SK-N-SH (cell line): ENCODE measurements around the gene RBM4. TPM values are rescaled to one million over a fixed set of nuclear protein-coding genes. Genes with fewer than 3 reads are reported as not detected.

ENCODE experiments used
- CTCF ChIA-PET: fragments of 300-600, 350-600 bp; formaldehyde crosslinking; extraction: SDS; loops from one replicate; lab custom pipeline; 2021; lab: Yijun Ruan, JAX
- POLR2A ChIA-PET: fragments of 350-600 bp; sonication (Branson Sonifier 250); formaldehyde crosslinking; extraction: SDS; loops from one replicate; lab custom pipeline; 2020; ENCODE audit warnings: antibody characterized with exemption, inconsistent platforms; lab: Yijun Ruan, JAX
- DNase-seq: peaks from one replicate; pipeline ENCODE4 v3.0.0; 2012
- H2AFZ ChIP-seq: fragments of 200-600 bp; sonication (generic); 2 replicates; pipeline ENCODE4 v1.8.1; 2016; ENCODE audit warnings: antibody characterized with exemption, mild to moderate bottlenecking, low read depth
- H3F3A ChIP-seq: fragments of 200-600 bp; sonication (generic); replicated peaks from 2 replicates; pipeline ENCODE3; 2016; ENCODE audit warnings: antibody characterized with exemption, mild to moderate bottlenecking; ENCODE audit not compliant: insufficient read depth
- H3K27ac ChIP-seq, 2 experiments: fragments of 200-500 bp in 1 of 2; fragments of 200-600 bp in 1 of 2; sonication (Bioruptor generic) in 1 of 2; sonication (generic), shearing (Covaris generic) in 1 of 2; 2 replicates each; pipeline versions ENCODE4 v1.5.1 to v1.6.1; 2014 to 2016; ENCODE audit warnings: low read depth in 2 of 2, inconsistent platforms in 1 of 2, low read length in 1 of 2, mild to moderate bottlenecking in 1 of 2, mixed read lengths in 1 of 2
- H3K27me3 ChIP-seq: fragments of 200-600 bp; sonication (generic), shearing (Covaris generic); 2 replicates; pipeline ENCODE4 v1.6.1; 2016; ENCODE audit warnings: mixed run types; ENCODE audit not compliant: insufficient read depth
- H3K36me3 ChIP-seq, 2 experiments: fragments of 200-500 bp in 1 of 2; fragments of 200-600 bp in 1 of 2; sonication (Bioruptor generic) in 1 of 2; sonication (generic) in 1 of 2; replicated peaks in 1 of 2; 2 replicates each; pipeline versions ENCODE3 to v1.5.1; 2014 to 2016; ENCODE audit warnings: low read length in 1 of 2, mild to moderate bottlenecking in 1 of 2; ENCODE audit not compliant: insufficient read depth in 2 of 2, control insufficient read depth in 1 of 2
- H3K4me1 ChIP-seq, 2 experiments: fragments of 200-500 bp in 1 of 2; fragments of 200-600 bp in 1 of 2; sonication (Bioruptor generic) in 1 of 2; sonication (generic), shearing (Covaris generic) in 1 of 2; 2 replicates each; pipeline versions ENCODE4 v1.5.1 to v1.6.1; 2014 to 2016; ENCODE audit warnings: low read depth in 1 of 2, low read length in 1 of 2, mixed run types in 1 of 2; ENCODE audit not compliant: insufficient read depth in 2 of 2, control insufficient read depth in 1 of 2
- H3K4me2 ChIP-seq: fragments of 200-600 bp; sonication (generic), shearing (Covaris generic); 2 replicates; pipeline ENCODE4 v1.6.1; 2017; ENCODE audit warnings: mixed run types
- H3K4me3 ChIP-seq, 2 experiments: fragments of 200-500 bp in 1 of 2; fragments of 200-600 bp in 1 of 2; sonication (Bioruptor generic) in 1 of 2; sonication (generic), shearing (Covaris generic) in 1 of 2; 2 replicates each; pipeline versions ENCODE4 v1.5.1 to v1.8.1; 2014 to 2016; ENCODE audit warnings: low read depth in 2 of 2, inconsistent platforms in 1 of 2, low read length in 1 of 2, mild to moderate bottlenecking in 1 of 2, mixed read lengths in 1 of 2, moderate library complexity in 1 of 2
- H3K79me2 ChIP-seq: fragments of 200-600 bp; sonication (generic); 2 replicates; pipeline ENCODE4 v1.8.1; 2017; ENCODE audit warnings: mild to moderate bottlenecking; ENCODE audit not compliant: insufficient read depth
- H3K9ac ChIP-seq: fragments of 200-600 bp; sonication (generic); 2 replicates; pipeline ENCODE4 v1.6.1; 2017; ENCODE audit warnings: mixed run types
- H3K9me2 ChIP-seq: fragments of 200-600 bp; sonication (generic); 2 replicates; pipeline ENCODE4 v1.6.1; 2017; ENCODE audit warnings: mixed run types
- H3K9me3 ChIP-seq: fragments of 200-600 bp; sonication (generic); 2 replicates; pipeline ENCODE4 v1.6.1; 2017; ENCODE audit warnings: mixed run types, mild to moderate bottlenecking, moderate library complexity
- H4K20me1 ChIP-seq: fragments of 200-600 bp; sonication (generic); 2 replicates; pipeline ENCODE4 v1.6.1; 2017; ENCODE audit warnings: mild to moderate bottlenecking, mixed run types; ENCODE audit not compliant: insufficient read depth
- FOSL2 ChIP-seq: IDR thresholded peaks from 2 replicates; pipeline ENCODE4 v1.4.0; 2012; ENCODE audit warnings: low read depth, mild to moderate bottlenecking, moderate library complexity, borderline replicate concordance
- FOXJ3 ChIP-seq: sonication (generic); formaldehyde crosslinking; IDR thresholded peaks from 2 replicates; pipeline ENCODE4 v1.5.1; 2020; ENCODE audit warnings: mild to moderate bottlenecking, missing genetic modification reagents
- GABPA ChIP-seq: IDR thresholded peaks from 2 replicates; pipeline ENCODE4 v1.4.0; 2012; ENCODE audit warnings: low read depth, mild to moderate bottlenecking
- JUND ChIP-seq: IDR thresholded peaks from 2 replicates; pipeline ENCODE4 v1.4.0; 2012
- MEF2A ChIP-seq: IDR thresholded peaks from 2 replicates; pipeline ENCODE4 v1.4.0; 2012; ENCODE audit warnings: low read depth, borderline replicate concordance
- MXI1 ChIP-seq: IDR thresholded peaks from 2 replicates; pipeline ENCODE4 v1.6.1; 2012; ENCODE audit warnings: mild to moderate bottlenecking, low read depth, low read length, improper control_type of control experiment
- NFIC ChIP-seq: IDR thresholded peaks from 2 replicates; pipeline ENCODE4 v1.4.0; 2012; ENCODE audit warnings: borderline replicate concordance
- NRF1 ChIP-seq: IDR thresholded peaks from 2 replicates; pipeline ENCODE4 v1.6.1; 2012; ENCODE audit warnings: low read depth, mild to moderate bottlenecking, low read length
- PBX3 ChIP-seq: IDR thresholded peaks from 2 replicates; pipeline ENCODE4; 2012
- RAD21 ChIP-seq: IDR thresholded peaks from 2 replicates; pipeline ENCODE4 v1.6.1; 2012; ENCODE audit warnings: mild to moderate bottlenecking, low read length
- RCOR1 ChIP-seq: fragments of 150-350 bp; IDR thresholded peaks from 2 replicates; pipeline ENCODE4 v1.6.1; 2017; ENCODE audit warnings: antibody characterized with exemption, low read length
- RFX5 ChIP-seq: IDR thresholded peaks from 2 replicates; pipeline ENCODE4 v1.6.1; 2012; ENCODE audit warnings: mild to moderate bottlenecking, improper control_type of control experiment, low read length
- SIN3A ChIP-seq: IDR thresholded peaks from 2 replicates; pipeline ENCODE4 v1.6.1; 2012; ENCODE audit warnings: low read depth, mild to moderate bottlenecking, low read length, moderate library complexity, borderline replicate concordance
- SMC3 ChIP-seq: IDR thresholded peaks from 2 replicates; pipeline ENCODE4 v1.6.1; 2012; ENCODE audit warnings: low read depth, low read length, improper control_type of control experiment
- USF1 ChIP-seq: IDR thresholded peaks from 2 replicates; pipeline ENCODE4 v1.4.0; 2012; ENCODE audit warnings: low read depth, borderline replicate concordance
- USF2 ChIP-seq: fragments of 150-350 bp; IDR thresholded peaks from 2 replicates; pipeline ENCODE4 v1.6.1; 2017; ENCODE audit warnings: antibody characterized with exemption, low read length, low read depth, borderline replicate concordance
- WGBS: methylation state at CpG from one replicate; pipeline ENCODE4 v1.1.6; 2017; ENCODE audit warnings: low lambda C conversion rate; 5-methylcytosine and 5-hydroxymethylcytosine counted together
- polyA plus RNA-seq, 3 experiments: library from polyadenylated mRNA; depleted of rRNA; stranded (reverse); fragments of >200 nt; gene quantifications; 2 replicates each; pipeline ENCODE4 v1.2.3, GENCODE V29; 2012

The RBM4 gene
- polyA plus RNA-seq, 1 of the 3 experiments (the other 2 are of a cell fraction), result 202 TPM

- no peaks in the 10 kb centered on the region for H3K27me3 ChIP-seq
- no peak overlapping the region for H3K4me2 ChIP-seq
- H3K9me3 ChIP-seq, result no peaks in the 10 kb centered on the region
- no peak overlapping the region for H3K4me3 ChIP-seq
- peaks cover 0 to 29% of the 10 kb centered on the region in 2 experiments for H3K36me3 ChIP-seq
- ChIA-PET CTCF (interaction anchor here (1.3 to 6.2 kb wide), 4 partner anchors 11 to 142 kb away, joined by 3 to 52 read pairs (median 16); partner anchors contain the start of gene RBM4B), POLR2A (no interaction called here)
- no peaks in the 10 kb centered on the region for H3K79me2 ChIP-seq
- 89% methylated on average over 12 of the region's 38 CpGs for WGBS
- no peak overlapping the region for H3K27ac ChIP-seq
- no peak for DNase-seq
- H3K9me2 ChIP-seq, result no peaks in the 10 kb centered on the region
- no peaks in the 10 kb centered on the region for H4K20me1 ChIP-seq
- H2AFZ ChIP-seq, result no peak overlapping the region
- H3K9ac ChIP-seq, result no peak overlapping the region
- TF ChIP-seq MXI1 (no peak), USF1 (no peak), SMC3 (no peak), NFIC (no peak), RAD21 (no peak)
- H3F3A ChIP-seq, result no peaks in the 10 kb centered on the region
- no peaks in the 10 kb centered on the region; a peak in 1 of 4 replicates for H3K4me1 ChIP-seq
Observed at GRCh38 chr11:66691311-66691980, 52.9 kb downstream of the RBM4 start.

- Histone ChIP-seq H3K36me3 (peaks cover 0 to 34% of the 10 kb centered on the region in 2 experiments), H3K4me3 (no peak overlapping the region), H3K9ac (no peak overlapping the region), H3F3A (no peaks in the 10 kb centered on the region), H4K20me1 (no peaks in the 10 kb centered on the region), H3K27ac (no peak overlapping the region), H3K27me3 (no peaks in the 10 kb centered on the region), H3K79me2 (no peaks in the 10 kb centered on the region), H3K9me2 (no peaks in the 10 kb centered on the region), H3K4me1 (no peaks in the 10 kb centered on the region), H2AFZ (no peak overlapping the region), H3K4me2 (no peak overlapping the region), H3K9me3 (no peaks in the 10 kb centered on the region)
- WGBS, result 98% methylated on average over 18 of the region's 18 CpGs
- TF ChIP-seq RCOR1 (no peak), GABPA (no peak), JUND (no peak), MEF2A (no peak), FOXJ3 (CRISPR knock-in tag) (no peak), NRF1 (no peak), USF2 (no peak), FOSL2 (no peak), PBX3 (no peak), RFX5 (no peak), SIN3A (no peak)
- POLR2A ChIA-PET, result no interaction called here
- DNase-seq, result no peak
- CTCF ChIA-PET, result interaction anchor here (1.0 to 6.6 kb wide), 5 partner anchors 12 to 283 kb away, joined by 3 to 52 read pairs (median 6); partner anchors contain the start of gene C11orf86
Observed at GRCh38 chr11:66692446-66692845, 53.9 kb downstream of the RBM4 start.
